ENCODE results near the gene KRT17.
"Not testable (repeated sequence)": the region's sequence is repeated elsewhere in the genome, so short reads cannot be mapped to it uniquely, and the experiment has no call there.

The KRT17 gene

DNA sequence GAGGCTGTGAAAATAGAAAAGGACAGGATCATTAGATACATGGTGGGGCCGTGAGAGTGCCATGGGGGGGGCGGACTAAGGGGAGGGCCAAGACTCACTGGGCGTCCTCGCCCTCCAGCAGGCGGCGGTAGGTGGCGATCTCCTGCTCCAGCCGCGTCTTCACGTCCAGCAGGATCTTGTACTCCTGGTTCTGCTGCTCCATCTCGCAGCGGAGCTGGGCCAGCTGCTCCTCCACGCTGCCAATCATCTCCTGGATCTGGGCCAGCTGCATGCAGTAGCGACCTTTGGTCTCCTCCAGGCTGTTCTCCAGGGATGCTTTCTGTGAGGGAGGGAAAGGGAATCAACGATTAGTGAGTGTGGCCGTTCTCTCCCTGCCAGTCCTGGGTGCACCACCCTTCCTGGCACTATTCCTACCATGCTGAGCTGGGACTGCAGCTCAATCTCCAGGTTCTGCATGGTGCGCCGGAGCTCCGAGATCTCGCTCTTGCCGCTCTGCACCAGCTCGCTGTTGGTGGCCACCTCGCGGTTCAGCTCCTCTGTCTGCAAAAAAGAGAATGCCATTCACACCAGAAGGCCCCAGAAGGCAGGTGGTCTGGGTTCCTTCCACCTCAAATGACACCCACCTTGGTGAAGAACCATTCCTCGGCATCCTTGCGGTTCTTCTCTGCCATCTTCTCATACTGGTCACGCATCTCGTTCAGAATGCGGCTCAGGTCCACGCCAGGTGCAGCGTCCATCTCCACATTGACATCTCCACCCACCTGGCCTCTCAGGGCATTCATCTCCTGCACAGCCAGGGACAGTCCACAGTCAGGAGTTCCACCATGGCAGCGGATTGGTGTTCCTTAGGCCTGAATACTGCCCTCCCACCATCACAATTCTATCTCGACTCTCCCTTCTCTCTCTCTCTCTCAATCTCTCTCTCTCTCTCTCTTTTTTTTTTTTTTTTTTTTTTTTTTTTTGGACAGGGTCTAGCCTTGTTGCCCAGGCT lies 40.9 kb downstream of the KRT17 start:
- peak overlapping the region; percentile 11 to 50 (median 34) for H3K4me3 ChIP-seq
- peak overlapping the region in 19 of 21 experiments; percentile 29 to 91 (median 79) for H3K27ac ChIP-seq

- Histone ChIP-seq H3K4me3 (peak overlapping the region in 5 of 7 experiments; percentile 15 to 50 (median 44)), H3K27ac (peak overlapping the region in 20 of 21 experiments; percentile 5 to 91 (median 74))
Measured at GRCh38 chr17:41582061-41582968, 42.1 kb downstream of the KRT17 start.

- peak overlapping the region in 17 of 21 experiments; percentile 16 to 91 (median 70) for H3K27ac ChIP-seq
- H3K4me3 ChIP-seq = peak overlapping the region in 2 of 7 experiments; percentile 44 to 50
Measured at GRCh38 chr17:41581366-41582060, 42.9 kb downstream of the KRT17 start.

GRCh38 chr17:41580687-41581365 lies 43.5 kb downstream of the KRT17 start:
- H3K27ac ChIP-seq = peak overlapping the region in 17 of 21 experiments; percentile 20 to 91 (median 72)

DNA sequence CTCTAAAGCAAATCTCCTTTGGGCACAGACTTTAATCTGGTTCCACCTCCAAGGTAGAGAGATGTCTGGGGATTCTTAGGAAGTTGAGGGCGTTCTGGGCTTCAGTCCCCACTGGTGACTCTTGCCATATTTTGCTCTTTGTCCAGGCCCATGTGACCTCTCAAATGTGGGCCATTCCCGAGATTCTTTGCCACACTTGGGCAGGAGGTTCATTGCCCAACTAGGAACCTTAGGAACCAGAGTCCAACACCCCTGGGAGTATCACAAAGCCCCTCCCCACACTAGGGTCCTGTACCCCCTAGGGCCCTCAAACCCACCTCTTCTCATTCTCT lies 44.2 kb downstream of the KRT17 start:
- peak overlapping the region in 18 of 21 experiments; percentile 22 to 91 (median 71) for H3K27ac ChIP-seq
- H3K4me3 ChIP-seq = no peak overlapping the region

More at GRCh38 chr17:41580687-41581365, 43.5 kb downstream of the KRT17 start:
- H3K4me3 ChIP-seq = no peak overlapping the region

- peak overlapping the region in 19 of 21 experiments; percentile 10 to 91 (median 70) for H3K27ac ChIP-seq
- H3K4me3 ChIP-seq = peak overlapping the region in 1 of 7 experiments; percentile 9
Measured at GRCh38 chr17:41579484-41580243, 44.7 kb downstream of the KRT17 start.

- Histone ChIP-seq H3K4me3 (peak overlapping the region in 1 of 7 experiments; percentile 9), H3K27ac (peak overlapping the region in 18 of 21 experiments; percentile 1 to 91 (median 46))
Measured at GRCh38 chr17:41578971-41579370, 45.4 kb downstream of the KRT17 start.

- Histone ChIP-seq H3K27ac (peak overlapping the region in 9 of 21 experiments; percentile 1 to 89 (median 70)), H3K4me3 (no peak overlapping the region)
Measured at GRCh38 chr17:41578538-41578937, 45.8 kb downstream of the KRT17 start.

- H3K4me3 ChIP-seq = not testable (repeated sequence)
Measured at GRCh38 chr17:41576740-41577139, 47.6 kb downstream of the KRT17 start.

DNA sequence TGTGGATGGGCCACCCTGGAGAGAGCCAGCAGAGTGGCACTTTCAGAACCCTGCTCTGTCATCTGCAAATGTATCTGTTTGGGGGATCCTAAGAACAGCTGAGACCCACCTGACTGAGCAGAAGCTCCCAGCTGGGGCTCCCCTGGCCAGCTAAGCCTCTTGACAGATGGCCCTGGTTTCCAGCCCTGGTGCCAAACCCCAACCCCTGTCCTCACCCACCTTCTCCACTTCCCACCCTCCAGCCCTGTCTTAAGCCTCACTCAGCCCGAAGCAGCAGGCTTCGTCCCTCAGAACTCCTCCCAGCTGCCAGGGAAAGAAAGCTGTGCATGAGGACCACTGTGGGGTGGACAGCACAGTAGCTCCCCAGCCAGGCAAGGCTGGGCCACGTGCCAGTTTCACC lies 49.0 kb downstream of the KRT17 start:
- H3K4me3 ChIP-seq = no peak overlapping the region
- no peak overlapping the region for H3K27ac ChIP-seq

More at GRCh38 chr17:41576740-41577139, 47.6 kb downstream of the KRT17 start:
- H3K27ac ChIP-seq = peak overlapping the region in 1 of 21 experiments; percentile 16

DNA sequence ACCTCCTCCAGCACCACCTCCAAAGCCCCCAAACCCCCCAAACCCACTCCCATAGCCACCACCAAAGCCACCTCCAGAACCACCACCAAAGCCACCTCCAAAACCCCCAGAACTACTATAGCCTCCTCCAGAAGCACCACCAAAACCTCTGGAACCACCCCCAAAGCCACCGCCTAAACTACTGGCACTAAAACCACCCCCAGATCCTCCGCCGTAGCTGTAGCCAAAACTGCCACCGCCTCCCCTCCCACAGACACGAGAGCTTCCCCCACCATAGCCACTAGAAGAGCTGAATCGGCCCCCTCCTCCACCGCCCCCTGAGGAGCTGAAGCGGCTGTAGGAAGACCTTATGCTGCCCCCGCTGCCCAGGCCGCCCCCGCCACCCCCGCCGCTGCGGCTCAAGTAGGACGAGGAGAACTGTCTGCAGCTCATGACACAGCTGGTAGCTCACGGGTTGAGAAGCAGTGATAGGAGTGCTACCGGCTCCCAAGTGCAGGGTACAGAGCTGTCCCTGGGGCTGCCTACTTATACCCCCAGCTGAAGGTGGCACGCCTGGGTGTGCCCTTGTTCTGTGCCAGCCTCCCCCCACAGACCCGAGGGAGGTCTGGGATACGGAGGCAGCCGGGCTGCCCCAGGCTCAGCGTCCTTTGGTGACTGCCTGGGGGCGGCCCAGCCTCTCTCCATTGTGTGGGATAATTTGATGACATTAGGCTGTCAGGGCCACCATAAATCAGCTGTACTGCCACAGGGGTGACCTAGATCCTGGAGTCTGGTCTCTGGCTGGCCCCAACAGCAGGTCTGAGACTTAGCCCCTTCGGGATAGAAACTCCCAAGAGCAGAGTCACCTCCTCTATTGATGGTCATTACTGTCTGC lies 52.6 kb downstream of the KRT17 start, which contains the start of gene KRT9:
Gene KRT9 (minus strand): TSS at position 499 of the 874 bp plus-strand sequence. CDS start 67 bp downstream, at position 432.
- H3K4me3 ChIP-seq = no peak within 1 kb of the TSS
- no peak within 1 kb of the TSS for H3K27ac ChIP-seq
